Ramos (cell line): ENCODE data around the gene LIFR.

Source experiments
- in situ Hi-C: fragments of 300-500 bp; cut with MboI; formaldehyde crosslinking; loops from one replicate; pipeline ENCODE4 v1.14.3; 2022; ENCODE audit warnings: low sequenced_read_pairs; ENCODE audit not compliant: unreplicated experiment

LIFR gene

DNA sequence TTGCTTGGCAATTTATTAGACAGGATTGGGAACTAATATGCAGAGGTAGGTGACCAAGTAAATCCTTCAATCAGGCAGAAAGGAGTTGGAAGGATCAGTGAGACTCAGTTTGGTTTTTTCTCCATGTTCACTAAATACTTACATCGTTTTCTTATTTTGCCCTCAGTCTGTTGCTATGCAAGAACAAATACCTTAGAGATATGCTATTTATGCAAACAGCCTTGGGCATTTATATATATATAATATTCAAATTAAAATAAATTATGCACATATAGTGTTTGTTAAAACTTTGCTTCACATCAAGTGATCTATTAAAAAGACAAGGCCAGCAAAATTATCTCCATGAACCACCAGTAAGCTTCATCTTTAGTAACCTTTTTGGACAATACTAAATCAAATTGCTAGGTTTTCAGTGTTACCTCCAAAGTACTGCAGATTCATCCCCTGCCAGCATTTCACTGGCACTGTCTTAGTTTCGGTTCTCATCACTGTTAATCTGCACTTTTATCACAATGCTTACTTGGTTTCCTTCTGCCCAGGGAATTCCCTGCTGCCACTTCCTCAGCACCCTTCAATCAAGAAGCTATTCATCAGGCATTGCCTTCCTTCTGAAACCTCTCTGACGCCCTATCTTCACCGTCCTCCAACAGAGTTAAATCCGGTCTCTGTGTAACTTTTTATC, 26.0 kb upstream of the LIFR start:
- in situ Hi-C loops: no loop called here

DNA sequence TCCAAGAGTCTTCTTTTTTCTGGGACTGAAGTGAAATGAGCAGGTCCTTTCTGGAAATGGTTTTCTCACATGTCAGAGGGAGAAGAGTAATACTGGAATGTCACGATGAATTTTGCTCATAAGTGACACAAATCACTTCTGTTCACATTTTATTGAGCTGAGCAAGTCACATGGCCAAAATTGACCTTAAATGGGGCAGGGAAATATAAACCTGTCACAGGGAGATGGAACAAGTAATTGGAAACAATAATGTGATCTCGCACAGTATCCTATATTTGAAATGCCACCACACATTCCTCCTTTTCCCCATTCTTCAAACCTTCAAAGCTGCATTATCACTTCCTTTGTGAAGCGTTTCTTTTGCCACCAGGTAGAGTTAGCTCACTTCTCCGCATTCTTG, 25.2 kb upstream of the LIFR start:
- in situ Hi-C loops: no loop called here

DNA sequence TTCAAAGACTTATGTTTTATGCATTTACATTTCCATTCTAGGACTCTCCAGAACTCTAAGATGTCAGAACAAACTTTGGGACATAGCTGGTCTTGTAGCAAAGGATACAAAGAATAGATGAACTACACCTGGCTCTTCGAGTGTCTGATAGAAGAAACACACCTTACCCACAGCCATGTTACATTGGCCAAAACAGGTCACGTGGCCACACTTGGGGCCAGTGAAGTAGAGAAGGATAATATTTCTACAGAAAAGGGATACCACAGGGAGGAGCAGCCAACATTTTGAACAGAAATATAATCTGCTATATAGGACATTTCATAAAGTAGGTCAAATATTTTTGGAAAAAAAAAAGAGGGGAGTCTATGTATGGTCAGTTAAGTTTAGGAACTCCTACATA, 22.7 kb upstream of the LIFR start:
- in situ Hi-C loops: no loop called here

DNA sequence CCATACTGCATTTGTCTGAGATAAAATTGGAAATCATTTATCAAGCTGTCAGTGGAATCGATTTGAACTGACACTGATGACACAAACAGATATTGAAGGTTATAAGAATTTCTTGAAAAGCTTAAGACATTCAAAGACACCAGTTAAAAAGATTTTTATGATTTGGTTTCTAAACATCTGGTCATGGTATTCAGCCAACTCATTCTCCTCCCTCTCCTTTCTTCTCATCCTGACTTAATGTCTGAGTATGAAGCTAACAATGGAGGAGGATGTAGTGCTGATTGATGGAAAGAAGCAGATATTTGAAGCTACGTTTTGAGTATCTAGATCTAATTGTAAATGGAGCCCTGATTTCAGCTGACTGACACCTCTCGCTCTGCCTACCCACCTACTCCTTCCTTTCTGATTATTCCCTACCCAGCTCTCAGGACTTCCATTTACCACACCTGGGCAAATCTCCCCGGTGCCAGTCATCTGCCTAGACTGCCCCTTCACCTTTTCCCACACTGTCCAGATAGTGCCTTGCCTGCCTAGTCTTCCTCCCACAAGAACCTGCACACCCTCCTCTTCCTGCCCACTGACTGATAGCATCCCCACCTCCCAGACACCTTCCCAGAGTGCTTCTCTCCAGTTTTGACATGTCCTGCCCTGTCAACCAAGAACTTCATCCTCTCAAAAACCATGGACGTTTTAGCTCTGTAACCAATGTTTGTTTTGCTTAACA, 20.7 kb upstream of the LIFR start:
- in situ Hi-C loops: no loop called here

DNA sequence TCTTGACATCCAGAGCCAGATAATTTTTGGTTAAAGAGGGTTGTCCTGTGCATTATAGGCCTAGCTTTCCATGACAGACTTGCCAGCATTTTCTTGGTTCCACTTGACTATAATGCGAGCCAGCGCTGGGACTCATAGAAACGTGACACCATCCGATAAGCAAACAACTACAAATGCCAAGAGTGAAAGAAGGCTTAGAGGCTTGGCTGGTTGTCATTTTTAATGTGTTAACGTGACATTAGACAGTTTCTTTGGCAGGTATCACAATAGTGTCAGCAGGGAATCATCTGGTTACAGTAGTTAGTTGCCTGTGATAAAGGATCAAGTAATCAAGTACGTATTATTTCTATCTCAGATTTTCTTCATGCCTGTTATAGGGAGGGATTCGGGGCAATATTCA, 20.0 kb upstream of the LIFR start:
- in situ Hi-C loops: no loop called here

DNA sequence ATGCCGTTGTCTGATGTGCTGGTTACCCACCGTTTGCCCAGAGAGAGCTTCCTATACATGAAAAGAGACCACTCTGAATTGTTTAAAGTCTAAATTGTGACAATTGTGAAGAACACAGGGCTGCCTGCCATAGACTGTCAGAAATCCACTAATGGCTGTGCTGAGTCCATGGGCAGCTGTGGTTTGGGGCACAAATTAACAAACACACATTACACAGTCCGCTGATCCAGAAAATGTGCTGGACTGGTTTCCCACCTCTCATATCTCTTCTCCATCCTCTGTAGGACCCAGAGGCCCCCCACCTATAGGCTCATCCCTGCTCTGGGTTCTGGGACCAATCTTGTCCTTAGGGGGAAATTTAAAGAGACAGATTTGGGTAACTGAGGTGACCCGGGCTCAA, 19.0 kb upstream of the LIFR start:
- in situ Hi-C loops: no loop called here

DNA sequence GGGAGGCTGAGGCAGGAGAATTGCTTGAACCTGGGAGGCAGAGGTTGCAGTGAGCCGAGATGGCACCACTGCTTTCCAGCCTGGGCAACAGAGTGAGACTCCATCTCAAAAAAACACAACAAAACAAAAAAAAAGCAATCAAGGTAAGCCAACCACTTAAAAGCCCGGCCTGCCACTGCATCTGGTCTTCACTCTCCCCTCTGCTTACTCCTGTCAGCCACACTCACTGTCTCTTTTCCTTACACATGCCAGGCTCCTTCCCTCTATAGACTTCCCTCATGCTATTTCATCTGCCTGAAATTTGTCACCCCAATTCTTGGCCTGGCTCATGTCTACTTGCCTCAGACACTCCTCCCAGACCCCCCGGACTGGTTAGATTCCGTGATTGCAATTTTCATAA, 17.6 kb upstream of the LIFR start:
- in situ Hi-C loops: loop anchor here (25.0 kb wide), 1 partner anchor 88 kb away; no protein-coding TSS in a partner anchor

DNA sequence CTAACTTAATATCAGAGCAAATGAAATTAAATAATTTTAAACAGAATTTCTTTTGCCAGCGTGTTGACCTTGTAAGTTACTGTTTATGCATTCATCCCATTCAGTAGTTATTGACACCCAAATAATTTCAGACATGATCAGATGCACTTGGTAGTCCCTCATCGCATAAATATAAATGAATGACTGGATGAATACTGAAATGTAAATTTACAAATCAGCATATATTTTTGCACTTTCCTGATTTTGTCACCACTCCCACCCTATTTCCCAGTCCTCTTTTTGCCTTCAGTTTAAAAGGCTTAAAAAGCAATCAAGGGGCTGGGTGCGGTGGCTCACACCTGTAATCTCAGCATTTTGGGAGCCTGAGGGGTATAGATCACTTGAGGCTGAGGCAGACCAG, 17.1 kb upstream of the LIFR start:
- in situ Hi-C loops: loop anchor here (25.0 kb wide), 1 partner anchor 89 kb away; no protein-coding TSS in a partner anchor

DNA sequence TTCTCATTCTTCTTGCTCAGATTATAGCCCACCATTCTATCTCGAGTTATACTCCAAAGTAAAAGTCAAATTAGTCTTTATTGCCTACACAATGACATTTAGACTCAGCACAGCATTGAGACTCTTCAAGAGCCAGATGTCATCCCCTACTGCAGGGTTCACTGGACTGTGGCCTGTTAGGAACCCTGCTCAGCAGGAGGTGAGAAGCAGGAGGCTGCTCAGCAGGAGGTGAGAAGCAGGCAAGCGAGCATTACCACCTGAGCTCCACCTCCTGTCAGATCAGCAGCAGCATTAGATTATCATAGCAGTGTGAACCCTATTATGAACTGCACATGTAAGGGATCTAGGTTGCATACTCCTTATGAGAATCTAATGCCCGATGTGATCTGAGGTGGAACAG, 12.7 kb upstream of the LIFR start:
- in situ Hi-C loops: loop anchor here (25.0 kb wide), 1 partner anchor 93 kb away; no protein-coding TSS in a partner anchor

DNA sequence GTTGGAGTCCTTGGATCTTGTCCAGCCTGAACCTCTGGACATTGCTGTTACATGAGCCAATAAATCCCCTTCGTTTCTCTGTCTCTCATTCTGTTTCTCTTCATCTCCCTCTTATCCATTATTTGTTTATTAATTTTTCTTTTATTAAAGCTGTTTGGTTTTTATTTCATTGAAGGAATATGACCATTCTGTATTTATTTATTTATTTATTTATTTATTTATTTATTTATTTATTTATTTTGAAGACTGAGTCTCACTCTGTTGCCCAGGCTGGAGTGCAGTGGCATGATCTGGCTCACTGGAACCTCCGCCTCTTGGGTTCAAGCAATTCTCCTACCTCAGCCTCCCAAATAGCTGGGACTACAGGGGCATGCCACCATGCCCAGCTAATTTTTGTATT, 10.9 kb upstream of the LIFR start:
- in situ Hi-C loops: loop anchor here (25.0 kb wide), 1 partner anchor 95 kb away; no protein-coding TSS in a partner anchor

DNA sequence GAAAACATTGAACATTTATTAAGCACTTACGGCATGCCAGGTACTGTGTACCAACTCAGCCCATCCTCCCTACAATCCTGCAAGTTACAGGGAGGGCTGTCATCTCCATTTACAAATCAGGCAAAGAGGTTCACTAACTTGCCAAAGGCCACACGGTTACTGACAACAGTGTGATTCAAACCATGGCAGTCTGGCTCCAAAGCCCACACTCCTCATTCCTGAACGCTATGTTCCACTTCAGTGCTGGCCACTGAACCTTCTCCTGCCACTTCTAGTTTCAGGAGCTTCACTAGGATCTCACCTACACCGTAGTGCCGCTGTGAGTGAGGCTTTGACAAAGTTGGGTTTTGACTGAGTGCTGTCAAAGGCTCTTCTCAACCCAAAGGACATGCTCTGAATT, 7.2 kb upstream of the LIFR start:
- in situ Hi-C loops: loop anchor here (25.0 kb wide), 1 partner anchor 99 kb away; no protein-coding TSS in a partner anchor

DNA sequence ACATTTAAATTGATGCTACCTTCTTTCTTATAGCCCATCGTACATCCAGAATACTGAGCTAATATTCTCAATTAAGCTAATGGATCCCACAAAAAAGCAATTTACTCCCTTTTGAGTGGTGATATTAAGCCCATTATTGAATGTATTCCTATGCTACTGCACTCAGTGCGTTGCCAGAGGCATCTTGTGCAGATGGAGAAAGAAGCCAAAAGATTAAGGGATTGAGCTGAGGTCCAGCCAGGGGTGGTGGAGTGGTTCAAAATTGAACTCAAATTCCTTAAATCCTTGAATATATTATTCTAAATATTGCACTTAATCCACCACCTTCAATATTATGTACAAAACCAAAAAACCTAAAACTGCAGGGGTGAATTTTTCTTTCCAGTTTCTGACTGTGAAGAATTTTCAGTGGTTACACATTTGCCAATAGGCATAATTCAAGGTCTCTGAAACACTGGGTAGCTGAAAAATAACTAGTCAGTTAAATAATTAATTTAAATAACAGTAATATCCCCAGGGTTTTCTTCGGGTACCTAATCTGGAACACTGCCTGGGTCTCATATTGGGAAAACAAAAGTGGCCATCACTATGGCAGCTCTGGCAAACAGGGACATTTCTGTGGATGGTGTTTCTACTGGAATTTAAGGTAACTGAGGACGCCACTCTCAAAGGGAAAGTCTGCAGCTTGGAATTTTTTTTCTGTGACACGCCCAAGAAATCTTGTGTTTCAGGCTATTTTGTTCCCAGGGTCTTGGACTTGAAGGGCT, 6.2 kb upstream of the LIFR start:
- in situ Hi-C loops: loop anchor here (25.0 kb wide), 1 partner anchor 100 kb away; no protein-coding TSS in a partner anchor

DNA sequence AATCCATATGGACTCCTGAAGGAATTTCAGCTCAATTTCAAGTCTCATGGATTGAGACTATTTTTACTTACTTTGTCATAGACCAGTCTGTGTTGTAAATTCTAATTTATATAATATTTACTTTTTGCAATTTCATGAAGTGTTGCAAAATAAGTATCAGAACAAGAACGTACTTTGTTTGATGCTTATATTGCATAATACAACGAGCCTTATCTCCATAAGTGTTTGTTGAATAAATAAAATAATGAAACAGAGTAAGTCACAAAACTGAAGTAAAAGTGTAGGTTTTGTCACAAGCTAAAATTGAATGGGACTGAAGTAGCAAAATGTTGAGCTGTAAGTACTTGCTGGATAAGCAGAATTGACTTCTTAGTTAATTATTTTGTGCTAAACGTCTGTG, 3.0 kb upstream of the LIFR start:
- in situ Hi-C loops: loop anchor here (25.0 kb wide), 1 partner anchor 103 kb away; no protein-coding TSS in a partner anchor

DNA sequence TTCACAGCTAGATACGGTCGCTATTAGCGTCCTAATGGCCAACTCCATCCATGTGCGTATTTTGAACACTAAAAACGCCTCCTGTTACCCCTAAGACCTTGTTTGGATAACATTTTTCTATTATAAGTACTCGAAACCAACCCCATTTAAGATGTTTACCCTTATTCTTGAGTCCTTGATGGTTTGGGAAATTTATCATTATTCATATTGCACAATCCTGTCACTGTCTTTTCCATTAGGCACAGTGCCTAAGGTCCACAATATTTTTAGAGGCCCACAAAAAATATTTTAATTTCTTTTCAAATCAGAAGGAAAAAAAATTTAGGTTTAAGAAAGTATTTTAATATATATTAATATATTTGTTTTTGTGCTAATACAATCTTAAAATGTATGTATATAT, 1.3 kb upstream of the LIFR start:
- in situ Hi-C loops: loop anchor here (25.0 kb wide), 1 partner anchor 105 kb away; no protein-coding TSS in a partner anchor

DNA sequence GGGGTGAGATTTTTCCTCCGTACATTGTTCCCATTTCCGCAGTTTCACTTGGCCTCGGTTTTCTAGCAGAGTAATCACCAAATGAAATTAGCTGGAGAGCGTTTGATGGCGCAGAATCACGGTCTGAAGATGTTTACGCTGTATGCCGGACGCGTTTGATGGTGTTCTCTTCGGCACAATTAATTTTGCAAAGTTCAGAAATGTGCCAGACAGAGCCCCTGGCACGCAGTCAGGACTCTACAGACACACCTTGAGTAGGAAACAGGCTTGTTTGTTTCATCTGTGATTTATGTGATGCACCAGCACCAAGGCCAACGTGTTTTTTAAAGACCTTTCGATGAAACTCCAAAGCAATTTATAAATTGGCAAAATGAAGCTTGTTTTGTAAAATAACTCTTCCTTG, 863 bp upstream of the LIFR start:
- in situ Hi-C loops: loop anchor here (25.0 kb wide), 1 partner anchor 105 kb away; no protein-coding TSS in a partner anchor

DNA sequence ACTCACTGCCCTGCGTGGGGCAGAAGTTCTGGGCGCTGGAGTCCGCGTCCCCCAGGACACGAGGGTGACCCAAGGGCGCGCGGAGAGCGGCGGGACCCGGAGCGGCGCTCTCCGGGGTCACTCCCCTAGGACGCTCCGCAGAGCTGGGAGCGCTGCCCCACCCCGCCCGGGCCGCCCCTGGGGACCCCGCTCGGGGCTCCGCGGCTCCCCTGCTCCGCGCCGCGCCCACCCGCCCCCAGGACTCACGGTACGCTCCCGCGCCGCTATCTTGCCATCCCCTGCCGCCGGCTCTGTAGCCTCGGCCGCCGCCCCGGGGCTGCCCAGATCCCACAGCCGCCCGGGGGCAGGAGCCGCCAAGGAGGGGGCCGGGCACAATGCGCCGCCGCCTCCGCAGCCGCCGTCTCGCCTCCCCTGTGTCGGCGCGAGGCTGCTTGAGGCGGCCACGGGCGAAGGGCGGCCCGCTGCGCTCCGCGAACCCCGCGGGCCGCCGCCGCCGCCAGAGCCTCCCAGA, 303 bp downstream of the LIFR start:
- in situ Hi-C loops: loop anchor here (25.0 kb wide), 1 partner anchor 106 kb away; no protein-coding TSS in a partner anchor

DNA sequence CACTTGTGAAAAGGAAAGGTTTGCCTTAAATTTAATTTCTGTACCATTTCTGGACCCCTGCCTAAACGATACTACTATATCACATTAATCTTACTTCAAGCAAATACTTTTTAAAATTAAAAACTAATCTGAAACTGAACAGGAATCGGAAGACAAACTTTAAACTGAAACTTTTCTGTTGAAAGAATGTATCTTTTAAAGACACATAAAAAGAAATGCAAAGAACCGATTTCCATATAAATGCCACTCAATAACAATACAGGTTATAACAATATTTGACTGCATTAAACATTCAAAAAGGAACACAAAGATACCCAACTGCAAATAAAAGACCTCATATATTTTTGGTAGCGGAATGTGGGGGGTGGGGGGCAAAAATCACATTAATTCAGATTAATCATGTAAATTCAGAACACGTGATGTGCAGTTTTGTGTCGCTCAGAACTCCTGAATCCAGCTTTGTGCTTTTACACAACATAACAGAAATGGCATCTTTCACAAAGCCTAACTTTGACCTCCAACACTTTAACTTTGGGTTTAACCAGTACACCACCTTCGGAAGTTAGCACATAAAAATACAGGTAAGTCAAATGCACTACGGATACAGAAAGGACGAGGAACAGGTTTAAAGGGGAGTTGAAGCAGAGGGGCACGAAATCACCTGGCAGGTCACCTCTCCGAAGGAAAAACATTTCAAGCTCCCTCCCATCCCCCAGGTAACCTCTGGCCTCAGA, 925 bp downstream of the LIFR start:
- in situ Hi-C loops: loop anchor here (25.0 kb wide), 1 partner anchor 107 kb away; no protein-coding TSS in a partner anchor

DNA sequence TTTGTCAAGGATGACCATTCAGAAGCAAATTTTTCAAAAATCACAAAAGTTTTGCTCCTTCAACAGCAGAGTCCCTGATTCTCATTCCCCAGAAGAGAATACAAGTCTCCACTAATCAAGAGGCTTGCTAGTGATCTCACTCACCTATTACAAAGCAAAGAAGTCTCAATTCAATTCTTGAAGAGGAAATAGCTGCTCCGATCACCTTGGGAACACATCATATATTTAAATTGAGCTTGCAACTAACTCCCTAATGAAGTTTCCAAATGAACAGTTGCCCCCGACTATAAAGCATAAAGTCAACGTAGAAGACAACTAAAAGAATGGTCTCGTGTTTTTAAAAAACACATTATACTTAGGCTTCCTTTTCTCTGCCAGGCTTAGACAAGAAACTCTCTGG, 1.6 kb downstream of the LIFR start:
- in situ Hi-C loops: loop anchor here (25.0 kb wide), 1 partner anchor 107 kb away; no protein-coding TSS in a partner anchor

DNA sequence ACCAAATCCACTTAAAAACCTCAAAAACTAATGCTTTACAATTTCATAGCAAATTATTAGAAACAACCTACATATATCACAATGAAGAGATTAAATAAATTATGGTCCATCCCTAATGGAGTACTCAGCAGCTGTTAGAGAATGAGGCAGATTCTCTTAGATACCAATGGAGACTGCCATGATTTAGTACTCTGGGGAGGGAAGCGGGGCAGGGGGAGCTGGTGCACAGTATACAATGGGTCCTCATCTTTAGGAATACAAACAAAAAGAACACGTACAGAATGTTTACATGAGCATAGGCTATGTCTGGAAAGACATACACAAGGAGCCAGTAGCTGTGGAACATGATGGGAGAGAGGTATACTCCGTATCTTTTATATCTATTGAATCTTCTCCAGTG, 2.0 kb downstream of the LIFR start:
- in situ Hi-C loops: loop anchor here (25.0 kb wide), 1 partner anchor 108 kb away; no protein-coding TSS in a partner anchor
